Cardiac fibroblast (primary cell): ENCODE results near the gene SEPSECS.

Experiments used
- DNase-seq, 2 donors: peaks; one replicate each; pipeline versions ENCODE4 v3.0.0 to v3.0.0-alpha.2; 2010; ENCODE audit warnings: low read depth in 2 of 2
- H3K4me3 ChIP-seq, 2 donors: replicated peaks in 1 of 2; 1 replicate in 1 of 2; 2 replicates in 1 of 2; pipeline ENCODE4 v1.5.1; 2011; ENCODE audit warnings: low read depth in 2 of 2, low read length in 2 of 2, mild to moderate bottlenecking in 2 of 2, moderate library complexity in 1 of 2
- CTCF ChIP-seq: IDR thresholded peaks from one replicate; pipeline ENCODE4 v1.5.1; 2011; ENCODE audit warnings: low read depth, mild to moderate bottlenecking, low read length, inconsistent platforms

Gene SEPSECS

GRCh38 chr4:25128671-25129070 lies 31.6 kb downstream of the SEPSECS start:
- peak in 1 of 2 donors; percentile 40 for DNase-seq
- TF ChIP-seq CTCF: no peak
- H3K4me3 ChIP-seq: no peak overlapping the region

- no peak overlapping the region for H3K4me3 ChIP-seq
- TF ChIP-seq CTCF: no peak
- DNase-seq: no peak
Observed at GRCh38 chr4:25123236-25123635, 37.0 kb downstream of the SEPSECS start.

GRCh38 chr4:25120146-25120940 lies 39.9 kb downstream of the SEPSECS start:
- no peak for TF ChIP-seq CTCF
- H3K4me3 ChIP-seq: no peak overlapping the region
- DNase-seq: no peak

GRCh38 chr4:25117716-25118472 lies 42.4 kb downstream of the SEPSECS start:
- H3K4me3 ChIP-seq: no peak overlapping the region
- no peak for DNase-seq
- TF ChIP-seq CTCF: no peak

- no peak overlapping the region for H3K4me3 ChIP-seq
- no peak for TF ChIP-seq CTCF
- no peak for DNase-seq
Observed at GRCh38 chr4:25117274-25117673, 43.0 kb downstream of the SEPSECS start.

- no peak for TF ChIP-seq CTCF
- no peak overlapping the region for H3K4me3 ChIP-seq
- DNase-seq: peak; percentile 59 to 61
Observed at GRCh38 chr4:25113915-25114904, 46.0 kb downstream of the SEPSECS start.
